GM23338 (cell line): ENCODE results near the gene REEP3. TPM values are rescaled to one million over a fixed set of nuclear protein-coding genes. Genes with fewer than 3 reads are reported as not detected.

Experiments used
- ATAC-seq: fragments of 200-7000 bp; cut with Tn5 transposase; 3 replicates; pipeline ENCODE4 v1.9.1; 2020
- DNase-seq: peaks from one replicate; pipeline ENCODE4 v3.0.0-alpha.2; 2015; ENCODE audit warnings: low spot score
- H2AFZ ChIP-seq: fragments of 200-600 bp; sonication (generic); 2 replicates; pipeline ENCODE4 v1.8.0; 2016; ENCODE audit warnings: antibody characterized with exemption, mild to moderate bottlenecking, moderate library complexity
- H3F3A ChIP-seq: fragments of 200-600 bp; sonication (generic); replicated peaks from 2 replicates; pipeline ENCODE4 v1.8.0; 2017; ENCODE audit warnings: antibody characterized with exemption, mixed run types, low read depth
- H3K27ac ChIP-seq: fragments of 200-600 bp; sonication (generic); 2 replicates; pipeline ENCODE4 v1.6.1; 2016; ENCODE audit warnings: low read depth
- H3K27me3 ChIP-seq: fragments of 200-600 bp; sonication (generic); 2 replicates; pipeline ENCODE4 v1.8.0; 2016; ENCODE audit warnings: mild to moderate bottlenecking, mixed run types, moderate library complexity; ENCODE audit not compliant: insufficient read depth
- H3K36me3 ChIP-seq: fragments of 200-600 bp; sonication (generic); 2 replicates; pipeline ENCODE4 v1.8.0; 2016; ENCODE audit warnings: mild to moderate bottlenecking; ENCODE audit not compliant: insufficient read depth
- H3K4me1 ChIP-seq: fragments of 200-600 bp; sonication (generic); 2 replicates; pipeline ENCODE4 v1.8.0; 2016; ENCODE audit warnings: mild to moderate bottlenecking, moderate library complexity; ENCODE audit not compliant: insufficient read depth
- H3K4me2 ChIP-seq: fragments of 200-600 bp; sonication (generic); 2 replicates; pipeline ENCODE4 v1.7.1; 2017; ENCODE audit warnings: mixed run types
- H3K4me3 ChIP-seq: fragments of 200-600 bp; sonication (generic); 2 replicates; pipeline ENCODE4 v1.6.1; 2016; ENCODE audit warnings: mixed run types
- H3K79me2 ChIP-seq: fragments of 200-600 bp; sonication (generic); replicated peaks from 2 replicates; pipeline ENCODE4 v1.8.0; 2017; ENCODE audit warnings: mild to moderate bottlenecking; ENCODE audit not compliant: insufficient read depth
- H3K9me2 ChIP-seq: fragments of 200-600 bp; sonication (generic); 2 replicates; pipeline ENCODE4 v1.8.0; 2017; ENCODE audit not compliant: insufficient read depth
- H4K20me1 ChIP-seq: fragments of 200-600 bp; sonication (generic); replicated peaks from 2 replicates; pipeline ENCODE4 v1.8.0; 2017; ENCODE audit warnings: mild to moderate bottlenecking; ENCODE audit not compliant: insufficient read depth
- H3K27ac Mint-ChIP-seq: 2 replicates; pipeline ENCODE4 v1.8.0; 2020; ENCODE audit warnings: inconsistent platforms, mild to moderate bottlenecking, moderate library complexity, mixed read lengths
- H3K27me3 Mint-ChIP-seq: 3 replicates; pipeline ENCODE4 v1.8.0; 2022; ENCODE audit warnings: low read depth, mild to moderate bottlenecking, moderate library complexity, mixed read lengths, inconsistent platforms; ENCODE audit not compliant: insufficient read depth, poor library complexity
- H3K36me3 Mint-ChIP-seq: 3 replicates; pipeline ENCODE4 v1.8.0; 2021; ENCODE audit warnings: low read depth, mild to moderate bottlenecking, inconsistent platforms, moderate library complexity, mixed read lengths
- H3K4me1 Mint-ChIP-seq: 3 replicates; pipeline ENCODE4 v1.8.0; 2020; ENCODE audit warnings: mild to moderate bottlenecking, inconsistent platforms, mixed read lengths
- H3K4me3 Mint-ChIP-seq: 3 replicates; pipeline ENCODE4 v1.8.0; 2021; ENCODE audit warnings: moderate library complexity, mild to moderate bottlenecking, inconsistent platforms, mixed read lengths
- H3K9me3 Mint-ChIP-seq: 3 replicates; pipeline ENCODE4 v1.8.0; 2020; ENCODE audit warnings: moderate library complexity, mild to moderate bottlenecking, inconsistent platforms, mixed read lengths
- CTCF ChIP-seq, 2 experiments: fragments of 200-600 bp in 1 of 2; sonication (generic) in 1 of 2; conservative IDR thresholded peaks; 2 replicates each; pipeline versions ENCODE4 v1.5.1 to v1.6.1; 2016 to 2017; ENCODE audit warnings: antibody characterized with exemption in 2 of 2, low read depth in 2 of 2, mild to moderate bottlenecking in 2 of 2, moderate library complexity in 1 of 2
- EZH2 ChIP-seq: fragments of 200-600 bp; sonication (generic); IDR thresholded peaks from one replicate; pipeline ENCODE4 v1.8.0; 2017; ENCODE audit warnings: antibody characterized with exemption, mild to moderate bottlenecking, low read depth; ENCODE audit not compliant: unreplicated experiment
- EZH2phosphoT487 ChIP-seq: fragments of 200-600 bp; sonication (generic); IDR thresholded peaks from one replicate; pipeline ENCODE4 v1.8.1; 2018; ENCODE audit warnings: antibody characterized with exemption; ENCODE audit not compliant: unreplicated experiment
- JUNB ChIP-seq: IDR thresholded peaks from one replicate; pipeline ENCODE4 v1.6.1; 2016; ENCODE audit warnings: antibody characterized with exemption; ENCODE audit not compliant: unreplicated experiment
- POLR2AphosphoS5 ChIP-seq: IDR thresholded peaks from 2 replicates; pipeline ENCODE4 v1.6.1; 2016; ENCODE audit warnings: antibody characterized with exemption, low read depth
- STAT1 ChIP-seq: IDR thresholded peaks from one replicate; pipeline ENCODE4 v1.6.1; 2016; ENCODE audit warnings: antibody characterized with exemption; ENCODE audit not compliant: unreplicated experiment
- ZNF331 ChIP-seq: fragments of 250-450 bp; sonication (Bioruptor Pico); IDR thresholded peaks from 2 replicates; pipeline ENCODE4 v1.5.0; 2020; ENCODE audit warnings: low read depth, mild to moderate bottlenecking, moderate library complexity
- polyA plus RNA-seq: library from polyadenylated mRNA; unstranded; fragments of >200 nt; fragmentation: Nextera tagmentation; extraction: Ambion mirVana; gene quantifications from 2 replicates; pipeline ENCODE4 v1.2.1, GENCODE V29; 2016
- total RNA-seq: library from RNA; depleted of rRNA; stranded (reverse); fragments of >200 nt; shearing (Covaris generic); gene quantifications from 2 replicates; pipeline ENCODE4 v1.2.3, GENCODE V29; 2014
- TF ChIP-seq, protein P1 (sequence below): IDR thresholded peaks from 2 replicates; pipeline ENCODE4 v1.6.1; 2016; ENCODE audit warnings: antibody characterized with exemption

REEP3 gene
- total and polyA plus RNA-seq, 2 experiments from 2014 or later: 29.5 to 48.7 TPM

DNA sequence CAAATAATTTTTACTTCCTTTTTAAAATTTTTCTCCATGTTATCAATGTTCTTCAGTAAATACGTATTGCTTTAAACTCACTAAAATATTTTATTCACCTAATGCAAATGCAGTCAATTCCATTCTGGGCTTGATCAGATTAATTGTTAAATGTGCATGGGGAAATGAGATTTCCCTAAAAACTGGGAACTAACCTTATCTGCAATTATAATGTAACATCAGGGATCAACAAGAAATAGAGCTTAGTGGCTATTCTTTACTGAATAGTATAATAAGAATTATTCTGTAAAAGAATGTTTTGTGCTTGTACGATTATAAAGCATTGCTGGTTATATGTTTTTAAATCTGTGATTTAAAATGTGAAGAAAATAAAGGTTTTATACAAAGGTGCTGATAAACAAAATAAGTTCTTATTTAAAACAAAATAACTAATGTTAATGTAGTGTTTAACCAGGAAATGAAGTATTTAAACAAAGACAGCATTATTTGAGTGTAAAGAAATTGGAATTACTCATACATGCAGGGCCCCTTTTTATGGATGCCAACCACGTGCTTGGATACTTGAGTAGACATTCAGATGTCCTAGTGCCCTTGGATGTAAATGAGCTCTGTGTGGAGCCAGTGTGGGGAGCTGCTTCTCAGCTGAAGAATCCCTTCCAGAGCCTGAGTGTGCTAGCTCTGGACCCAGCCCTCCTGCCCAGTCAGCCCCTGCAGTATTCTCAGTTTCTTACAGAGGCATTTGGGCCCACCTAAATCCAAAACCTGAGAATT, 84.2 kb downstream of the REEP3 start:
- H3K4me1 Mint-ChIP-seq: peaks cover 7% of the 10 kb centered on the region; the same call in 2 of the 3 replicates
- H3K36me3 Mint-ChIP-seq: peaks cover 4% of the 10 kb centered on the region; the same call in 2 of the 3 replicates
- no peak overlapping the region for H2AFZ ChIP-seq
- ATAC-seq (peak; percentile 68), DNase-seq (peak; percentile 38)
- H3K4me1 ChIP-seq: 0 out of 2 replicates have a peak, but pooled peaks cover 9% of the 10 kb centered on the region
- H3K4me3 Mint-ChIP-seq: no peak overlapping the region
- peaks cover 1% of the 10 kb centered on the region for H3K27me3 Mint-ChIP-seq
- H3K4me3 ChIP-seq: no peak overlapping the region
- H3K9me3 Mint-ChIP-seq: no peaks in the 10 kb centered on the region
- H3F3A ChIP-seq: no peaks in the 10 kb centered on the region
- H3K27ac ChIP-seq: no peak overlapping the region
- no peak for TF ChIP-seq POLR2AphosphoS5
- TF ChIP-seq, protein P1, sequence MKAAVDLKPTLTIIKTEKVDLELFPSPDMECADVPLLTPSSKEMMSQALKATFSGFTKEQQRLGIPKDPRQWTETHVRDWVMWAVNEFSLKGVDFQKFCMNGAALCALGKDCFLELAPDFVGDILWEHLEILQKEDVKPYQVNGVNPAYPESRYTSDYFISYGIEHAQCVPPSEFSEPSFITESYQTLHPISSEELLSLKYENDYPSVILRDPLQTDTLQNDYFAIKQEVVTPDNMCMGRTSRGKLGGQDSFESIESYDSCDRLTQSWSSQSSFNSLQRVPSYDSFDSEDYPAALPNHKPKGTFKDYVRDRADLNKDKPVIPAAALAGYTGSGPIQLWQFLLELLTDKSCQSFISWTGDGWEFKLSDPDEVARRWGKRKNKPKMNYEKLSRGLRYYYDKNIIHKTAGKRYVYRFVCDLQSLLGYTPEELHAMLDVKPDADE: no peak
- 0 out of 4 replicates have a peak, but pooled peaks of 1 of the 2 experiments have one; percentile 9 for TF ChIP-seq CTCF (conservative IDR thresholded peaks at IDR 0.05; ENCODE audit: low read depth in 2 of 2)
- TF ChIP-seq JUNB: no peak
- no peak for TF ChIP-seq ZNF331 (CRISPR knock-in tag)
- no peaks in the 10 kb centered on the region for H3K36me3 ChIP-seq
- H3K9me2 ChIP-seq: no peaks in the 10 kb centered on the region
- no peaks in the 10 kb centered on the region for H3K79me2 ChIP-seq
- H3K4me2 ChIP-seq: 0 out of 2 replicates have a peak overlapping the region, but pooled peaks have one; percentile 2
- H3K27me3 ChIP-seq: no peaks in the 10 kb centered on the region
- no peak overlapping the region for H3K27ac Mint-ChIP-seq
- no peaks in the 10 kb centered on the region for H4K20me1 ChIP-seq

DNA sequence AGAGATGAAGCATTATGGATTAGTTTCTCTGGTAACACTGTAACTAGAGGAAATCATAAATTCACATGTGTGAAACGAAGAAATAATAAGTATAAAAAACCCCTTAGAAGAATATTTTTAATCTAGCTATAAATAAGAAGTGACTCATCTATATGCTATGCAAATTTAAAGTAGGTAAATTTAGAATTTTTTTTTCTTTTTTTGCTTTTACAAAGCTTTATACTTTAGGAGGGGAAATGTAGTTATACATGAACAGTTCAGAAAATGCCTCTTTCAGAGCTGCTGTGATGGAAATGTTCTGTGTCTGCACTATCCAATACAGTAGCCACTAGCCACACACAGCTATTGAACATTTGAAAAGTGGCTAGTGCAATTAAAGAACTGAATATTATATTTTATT, 87.3 kb downstream of the REEP3 start:
- Mint-ChIP-seq H3K27me3 (peaks cover 1% of the 10 kb centered on the region), H3K27ac (no peak overlapping the region), H3K9me3 (no peaks in the 10 kb centered on the region), H3K4me1 (peaks cover 7% of the 10 kb centered on the region; the same call in 2 of the 3 replicates), H3K36me3 (no peaks in the 10 kb centered on the region), H3K4me3 (no peak overlapping the region)
- Histone ChIP-seq H3K4me2 (no peak overlapping the region), H3K4me1 (0 out of 2 replicates have a peak, but pooled peaks cover 9% of the 10 kb centered on the region), H4K20me1 (no peaks in the 10 kb centered on the region), H3K36me3 (no peaks in the 10 kb centered on the region; the same call in 1 of the 2 replicates), H3K27me3 (no peaks in the 10 kb centered on the region), H3K27ac (no peak overlapping the region), H3K9me2 (no peaks in the 10 kb centered on the region), H3K4me3 (no peak overlapping the region), H3F3A (no peaks in the 10 kb centered on the region), H3K79me2 (no peaks in the 10 kb centered on the region), H2AFZ (no peak overlapping the region)
- TF ChIP-seq JUNB (no peak), EZH2 (no peak), EZH2phosphoT487 (no peak), POLR2AphosphoS5 (no peak), STAT1 (no peak)
- DNase-seq (no peak), ATAC-seq (no peak)
